Ishikawa (cell line): ENCODE data around the gene ARL14EPL.

ENCODE experiments used
- CEBPB ChIP-seq: IDR thresholded peaks from 2 replicates; pipeline ENCODE4 v1.6.1; 2012
- CREB1 ChIP-seq: IDR thresholded peaks from 2 replicates; pipeline ENCODE4 v1.6.1; 2012; ENCODE audit warnings: low read depth
- EGR1 ChIP-seq: IDR thresholded peaks from 2 replicates; pipeline ENCODE4 v1.6.1; 2012
- EP300 ChIP-seq: IDR thresholded peaks from 2 replicates; pipeline ENCODE4 v1.6.1; 2012; ENCODE audit warnings: borderline replicate concordance
- FOXM1 ChIP-seq: IDR thresholded peaks from 2 replicates; pipeline ENCODE4 v1.6.1; 2012; ENCODE audit warnings: low read depth, borderline replicate concordance
- MAX ChIP-seq: IDR thresholded peaks from 2 replicates; pipeline ENCODE4 v1.6.1; 2012
- NFIC ChIP-seq: IDR thresholded peaks from 2 replicates; pipeline ENCODE4 v1.6.1; 2012
- RAD21 ChIP-seq: IDR thresholded peaks from 2 replicates; pipeline ENCODE4 v1.6.1; 2012; ENCODE audit warnings: low read depth
- REST ChIP-seq: IDR thresholded peaks from 2 replicates; pipeline ENCODE4 v1.6.1; 2012; ENCODE audit warnings: low read depth, mild to moderate bottlenecking
- TAF1 ChIP-seq: IDR thresholded peaks from 2 replicates; pipeline ENCODE4 v1.6.1; 2012; ENCODE audit warnings: low read depth, mild to moderate bottlenecking
- TCF12 ChIP-seq: IDR thresholded peaks from 2 replicates; pipeline ENCODE4 v1.6.1; 2012; ENCODE audit warnings: low read depth
- TEAD4 ChIP-seq: IDR thresholded peaks from 2 replicates; pipeline ENCODE4 v1.6.1; 2012
- USF1 ChIP-seq: IDR thresholded peaks from 2 replicates; pipeline ENCODE4 v1.6.1; 2012
- YY1 ChIP-seq: IDR thresholded peaks from 2 replicates; pipeline ENCODE4 v1.6.1; 2012; ENCODE audit warnings: low read depth
- ZBTB7A ChIP-seq: IDR thresholded peaks from 2 replicates; pipeline ENCODE4 v1.6.1; 2012; ENCODE audit warnings: low read depth

Gene ARL14EPL

GRCh38 chr5:116044073-116044472 is 11.8 kb downstream of the ARL14EPL start:
- TF ChIP-seq CREB1, result no peak
- no peak for TF ChIP-seq TCF12
- no peak for TF ChIP-seq EP300
- TF ChIP-seq MAX, result no peak
- no peak for TF ChIP-seq TAF1
- no peak for TF ChIP-seq REST
- TF ChIP-seq RAD21, result no peak
- TF ChIP-seq NFIC, result no peak
- TF ChIP-seq YY1, result no peak

- TF ChIP-seq CEBPB (no peak), EGR1 (no peak), RAD21 (no peak), TCF12 (no peak)
These were observed 13.5 kb downstream of the ARL14EPL start for GRCh38 chr5:116045821-116046220.

GRCh38 chr5:116046261-116046660 is 14.0 kb downstream of the ARL14EPL start:
- no peak for TF ChIP-seq NFIC
- TF ChIP-seq EGR1, result no peak
- no peak for TF ChIP-seq FOXM1
- TF ChIP-seq CEBPB, result no peak
- no peak for TF ChIP-seq REST
- no peak for TF ChIP-seq MAX

GRCh38 chr5:116046823-116047222 is 14.6 kb downstream of the ARL14EPL start:
- TF ChIP-seq EP300, result no peak
- no peak for TF ChIP-seq TEAD4
- TF ChIP-seq CEBPB, result no peak
- no peak for TF ChIP-seq CREB1
- TF ChIP-seq REST, result no peak
- TF ChIP-seq RAD21, result no peak
- TF ChIP-seq NFIC, result no peak
- TF ChIP-seq TCF12, result no peak
- no peak for TF ChIP-seq ZBTB7A
- no peak for TF ChIP-seq YY1
- no peak for TF ChIP-seq MAX
- TF ChIP-seq USF1, result no peak
- no peak for TF ChIP-seq FOXM1
- TF ChIP-seq TAF1, result no peak
- no peak for TF ChIP-seq EGR1

- TF ChIP-seq REST (no peak), MAX (no peak), USF1 (no peak), NFIC (no peak), CEBPB (no peak), TCF12 (no peak), TEAD4 (no peak), ZBTB7A (no peak), YY1 (no peak)
These were observed 26.2 kb downstream of the ARL14EPL start for GRCh38 chr5:116058346-116058936.
